ENCODE measurements around the gene CRYBG1. TPM values are rescaled to one million over a fixed set of nuclear protein-coding genes. Genes with fewer than 3 reads are reported as not detected.

Gene CRYBG1
- total and polyA plus RNA-seq, 2 of the 13 experiments (the other 11 are each of a cell fraction or from before 2014, with no cell fraction given), result 10.1 to 21.9 TPM

DNA sequence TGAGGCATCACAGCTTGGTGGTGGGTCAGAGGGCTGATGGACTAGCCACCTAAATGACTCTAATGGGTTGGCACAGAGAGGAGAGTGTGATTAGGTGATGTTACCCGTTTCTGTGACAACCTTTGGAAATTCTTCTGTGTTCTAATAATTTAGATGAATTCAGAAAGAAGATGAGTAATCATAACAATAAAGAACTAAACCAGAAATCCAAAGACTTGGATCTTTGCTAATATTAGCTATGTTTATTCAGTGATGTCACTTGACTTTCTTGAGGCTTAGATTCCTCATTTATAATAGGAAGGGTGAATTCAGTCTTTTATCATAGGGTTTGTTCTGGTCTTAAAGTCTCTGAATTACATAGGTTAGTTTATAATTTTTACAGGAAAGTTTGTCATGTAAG, 19.9 kb downstream of the CRYBG1 start (continued):
- TF ChIP-seq PCBP2 (optimal IDR thresholded peaks at IDR 0.05; ENCODE audit: low read depth, low read length, poor library complexity, severe bottlenecking), result no peak
- TF ChIP-seq WIZ (CRISPR knock-in tag; IDR thresholded peaks at IDR 0.05), result no peak
- TF ChIP-seq, protein P1, sequence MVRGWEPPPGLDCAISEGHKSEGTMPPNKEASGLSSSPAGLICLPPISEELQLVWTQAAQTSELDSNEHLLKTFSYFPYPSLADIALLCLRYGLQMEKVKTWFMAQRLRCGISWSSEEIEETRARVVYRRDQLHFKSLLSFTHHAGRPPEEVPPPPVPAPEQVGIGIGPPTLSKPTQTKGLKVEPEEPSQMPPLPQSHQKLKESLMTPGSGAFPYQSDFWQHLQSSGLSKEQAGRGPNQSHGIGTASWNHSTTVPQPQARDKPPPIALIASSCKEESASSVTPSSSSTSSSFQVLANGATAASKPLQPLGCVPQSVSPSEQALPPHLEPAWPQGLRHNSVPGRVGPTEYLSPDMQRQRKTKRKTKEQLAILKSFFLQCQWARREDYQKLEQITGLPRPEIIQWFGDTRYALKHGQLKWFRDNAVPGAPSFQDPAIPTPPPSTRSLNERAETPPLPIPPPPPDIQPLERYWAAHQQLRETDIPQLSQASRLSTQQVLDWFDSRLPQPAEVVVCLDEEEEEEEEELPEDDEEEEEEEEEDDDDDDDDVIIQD (CRISPR knock-in tag; IDR thresholded peaks at IDR 0.05; ENCODE audit: low read depth), result no peak
- TF ChIP-seq NCOR1 (IDR thresholded peaks at IDR 0.05; ENCODE audit: borderline replicate concordance, low read length), result no peak
- TF ChIP-seq, protein P2, sequence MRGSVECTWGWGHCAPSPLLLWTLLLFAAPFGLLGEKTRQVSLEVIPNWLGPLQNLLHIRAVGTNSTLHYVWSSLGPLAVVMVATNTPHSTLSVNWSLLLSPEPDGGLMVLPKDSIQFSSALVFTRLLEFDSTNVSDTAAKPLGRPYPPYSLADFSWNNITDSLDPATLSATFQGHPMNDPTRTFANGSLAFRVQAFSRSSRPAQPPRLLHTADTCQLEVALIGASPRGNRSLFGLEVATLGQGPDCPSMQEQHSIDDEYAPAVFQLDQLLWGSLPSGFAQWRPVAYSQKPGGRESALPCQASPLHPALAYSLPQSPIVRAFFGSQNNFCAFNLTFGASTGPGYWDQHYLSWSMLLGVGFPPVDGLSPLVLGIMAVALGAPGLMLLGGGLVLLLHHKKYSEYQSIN (CRISPR knock-in tag; IDR thresholded peaks at IDR 0.05; ENCODE audit: borderline replicate concordance), result no peak
- TF ChIP-seq ZNF207 (IDR thresholded peaks at IDR 0.05; ENCODE audit: borderline replicate concordance), result no peak
- no peak for TF ChIP-seq PRPF4 (IDR thresholded peaks at IDR 0.05; ENCODE audit: low read depth, low read length, poor library complexity, severe bottlenecking)
- no peak for TF ChIP-seq ZNF709 (CRISPR knock-in tag; IDR thresholded peaks at IDR 0.05)
- no peak for TF ChIP-seq ZNF3 (CRISPR knock-in tag; IDR thresholded peaks at IDR 0.05)

DNA sequence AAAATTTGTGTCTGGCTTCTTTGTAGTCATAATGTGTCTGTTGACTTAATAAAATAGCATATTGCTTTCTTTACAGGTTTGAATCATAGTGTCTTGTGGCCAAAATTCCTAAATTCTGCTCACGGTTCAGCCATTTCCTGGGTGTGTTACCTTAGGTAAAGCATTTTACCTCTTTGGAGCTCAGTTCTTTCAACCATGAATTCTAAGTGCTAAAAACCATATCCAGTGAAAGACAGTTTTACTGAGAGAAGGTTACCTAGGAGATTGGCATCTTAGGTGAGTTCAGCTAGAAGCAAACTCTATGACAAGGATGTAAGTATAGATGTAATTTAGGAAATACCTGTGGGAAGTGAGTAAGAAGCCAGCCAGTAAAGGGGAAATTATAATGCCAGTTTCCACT, 20.7 kb downstream of the CRYBG1 start:
- Histone ChIP-seq H3K9me3 (ENCODE audit: low read length) (no peaks in the 10 kb centered on the region), H2AFZ (ENCODE audit: low read length) (no peak overlapping the region), H3K4me1 (ENCODE audit: insufficient read depth, low read length) (no peaks in the 10 kb centered on the region), H3K4me2 (ENCODE audit: low read depth, low read length) (no peak overlapping the region), H3K36me3 (replicated peaks in 1 of 2; ENCODE audit: control insufficient read depth in 1 of 2, insufficient read depth in 2 of 2, low read length in 2 of 2) (no peaks in the 10 kb centered on the region), H4K20me1 (ENCODE audit: insufficient read depth, low read length) (no peaks in the 10 kb centered on the region), H3K27ac (ENCODE audit: extremely low read length, insufficient read depth, low read length) (no peak overlapping the region), H3K9ac (ENCODE audit: insufficient read depth, low read depth, low read length) (no peak overlapping the region), H3K27me3 (ENCODE audit: control insufficient read depth in 1 of 2, insufficient read depth in 2 of 2, low read length in 2 of 2) (peaks cover 0 to 12% of the 10 kb centered on the region in 2 experiments; a peak in 2 of 5 replicates), H3K79me2 (ENCODE audit: insufficient read depth, low read length) (no peaks in the 10 kb centered on the region), H3K4me3 (replicated peaks in 1 of 3; ENCODE audit: insufficient read depth in 1 of 3, low read depth in 2 of 3, low read length in 3 of 3) (no peak overlapping the region)
- no peak for ATAC-seq
- no TSS peak for BruUV-seq (replicated peaks)
- DNase-seq (ENCODE audit: low spot score), result no peak
- ChIA-PET POLR2A (no interaction called here), CTCF (ENCODE audit: low intra/inter-chr PET ratio, low total read pairs) (no interaction called here)
- 0% methylated on average over 1 of the region's 1 CpG for WGBS (ENCODE audit: low lambda C conversion rate)
- in situ Hi-C loops (cut with HindIII; ENCODE audit: extremely low pct_ligation_motif_present, low pct_unique_long_range_greater_than_20kb) (no loop called here), intact Hi-C loops (cut with micrococcal nuclease; ENCODE audit: unreplicated experiment) (no loop called here)
- no peak for FAIRE-seq
- TF ChIP-seq IKZF1 (IDR thresholded peaks at IDR 0.05) (no peak), CEBPB (IDR thresholded peaks at IDR 0.05; ENCODE audit: borderline replicate concordance, low read depth, low read length) (no peak), ZBTB3 (CRISPR knock-in tag; IDR thresholded peaks at IDR 0.05; ENCODE audit: borderline replicate concordance, low read depth) (no peak), ZNF567 (CRISPR knock-in tag; IDR thresholded peaks at IDR 0.05; ENCODE audit: borderline replicate concordance) (no peak), ZNF607 (CRISPR knock-in tag; IDR thresholded peaks at IDR 0.05; ENCODE audit: borderline replicate concordance) (no peak), TAF15 (IDR thresholded peaks at IDR 0.05; ENCODE audit: low read depth, low read length, poor library complexity, severe bottlenecking) (no peak), HOXD1 (CRISPR knock-in tag; IDR thresholded peaks at IDR 0.05) (no peak), ZFP82 (CRISPR knock-in tag; IDR thresholded peaks at IDR 0.05; ENCODE audit: borderline replicate concordance) (no peak), ZFAT (CRISPR knock-in tag; conservative IDR thresholded peaks at IDR 0.05) (no peak), ZNF207 (IDR thresholded peaks at IDR 0.05; ENCODE audit: borderline replicate concordance) (no peak), CHD2 (IDR thresholded peaks at IDR 0.05; ENCODE audit: low read depth, low read length) (no peak), ZBTB42 (CRISPR knock-in tag; IDR thresholded peaks at IDR 0.05) (no peak), MAFF (IDR thresholded peaks at IDR 0.05; ENCODE audit: low read depth, low read length) (no peak), NFKBIZ (CRISPR knock-in tag; IDR thresholded peaks at IDR 0.05) (no peak)
